Activated naive CD4-positive, alpha-beta T cell (primary cell): ENCODE measurements around the gene XYLB.

ENCODE experiments used
- DNase-seq, 4 experiments: peaks; one replicate each; lab custom pipeline; 2025; lab: John Stamatoyannopoulos, UW

XYLB gene

GRCh38 chr3:38454884-38455638 lies 108.5 kb downstream of the XYLB start:
- DNase-seq = peak in 1 of 4 experiments; percentile 43

GRCh38 chr3:38455639-38456430 lies 109.2 kb downstream of the XYLB start:
- no peak for DNase-seq

GRCh38 chr3:38457111-38458003 lies 110.8 kb downstream of the XYLB start:
- DNase-seq = no peak

GRCh38 chr3:38458796-38459498 lies 112.4 kb downstream of the XYLB start:
- DNase-seq = no peak

GRCh38 chr3:38459499-38460048 lies 113.0 kb downstream of the XYLB start:
- no peak for DNase-seq

- DNase-seq = no peak
Measured at GRCh38 chr3:38460377-38461270, 114.0 kb downstream of the XYLB start.
